PFSK-1 (cell line): Measurements from ENCODE around the gene ANOS1.

ENCODE experiments used
- FOXP2 ChIP-seq: optimal IDR thresholded peaks from 2 replicates; pipeline ENCODE3; 2011; ENCODE audit warnings: borderline replicate concordance, control low read depth, inconsistent platforms; ENCODE audit not compliant: insufficient read depth; ENCODE audit errors: extremely low read length, extremely low read depth
- POLR2AphosphoS5 ChIP-seq: IDR thresholded peaks from 2 replicates; pipeline ENCODE4 v1.6.1; 2012; ENCODE audit warnings: low read depth, mild to moderate bottlenecking, control low read depth, low read length, moderate library complexity
- SIN3A ChIP-seq: IDR thresholded peaks from 2 replicates; pipeline ENCODE4 v1.6.1; 2012; ENCODE audit warnings: mild to moderate bottlenecking, low read length, moderate library complexity, borderline replicate concordance; ENCODE audit not compliant: insufficient read depth
- TAF1 ChIP-seq: IDR thresholded peaks from 2 replicates; pipeline ENCODE4 v1.6.1; 2012; ENCODE audit warnings: low read length, control low read depth, borderline replicate concordance; ENCODE audit not compliant: insufficient read depth
- TF ChIP-seq, protein P1 (sequence below), 2 experiments: IDR thresholded peaks; 2 replicates each; pipeline versions ENCODE4 v1.6.1 to v1.8.0; 2011 to 2012; ENCODE audit warnings: low read depth in 2 of 2, low read length in 2 of 2, control low read depth in 1 of 2, inconsistent platforms in 1 of 2, mild to moderate bottlenecking in 1 of 2, moderate library complexity in 1 of 2; ENCODE audit not compliant: insufficient read depth in 1 of 2

ANOS1 gene

GRCh38 chrX:8689473-8689872 lies 42.5 kb downstream of the ANOS1 start:
- no peak for TF ChIP-seq TAF1
- TF ChIP-seq SIN3A: no peak
- TF ChIP-seq FOXP2: no peak
- TF ChIP-seq, protein P1, sequence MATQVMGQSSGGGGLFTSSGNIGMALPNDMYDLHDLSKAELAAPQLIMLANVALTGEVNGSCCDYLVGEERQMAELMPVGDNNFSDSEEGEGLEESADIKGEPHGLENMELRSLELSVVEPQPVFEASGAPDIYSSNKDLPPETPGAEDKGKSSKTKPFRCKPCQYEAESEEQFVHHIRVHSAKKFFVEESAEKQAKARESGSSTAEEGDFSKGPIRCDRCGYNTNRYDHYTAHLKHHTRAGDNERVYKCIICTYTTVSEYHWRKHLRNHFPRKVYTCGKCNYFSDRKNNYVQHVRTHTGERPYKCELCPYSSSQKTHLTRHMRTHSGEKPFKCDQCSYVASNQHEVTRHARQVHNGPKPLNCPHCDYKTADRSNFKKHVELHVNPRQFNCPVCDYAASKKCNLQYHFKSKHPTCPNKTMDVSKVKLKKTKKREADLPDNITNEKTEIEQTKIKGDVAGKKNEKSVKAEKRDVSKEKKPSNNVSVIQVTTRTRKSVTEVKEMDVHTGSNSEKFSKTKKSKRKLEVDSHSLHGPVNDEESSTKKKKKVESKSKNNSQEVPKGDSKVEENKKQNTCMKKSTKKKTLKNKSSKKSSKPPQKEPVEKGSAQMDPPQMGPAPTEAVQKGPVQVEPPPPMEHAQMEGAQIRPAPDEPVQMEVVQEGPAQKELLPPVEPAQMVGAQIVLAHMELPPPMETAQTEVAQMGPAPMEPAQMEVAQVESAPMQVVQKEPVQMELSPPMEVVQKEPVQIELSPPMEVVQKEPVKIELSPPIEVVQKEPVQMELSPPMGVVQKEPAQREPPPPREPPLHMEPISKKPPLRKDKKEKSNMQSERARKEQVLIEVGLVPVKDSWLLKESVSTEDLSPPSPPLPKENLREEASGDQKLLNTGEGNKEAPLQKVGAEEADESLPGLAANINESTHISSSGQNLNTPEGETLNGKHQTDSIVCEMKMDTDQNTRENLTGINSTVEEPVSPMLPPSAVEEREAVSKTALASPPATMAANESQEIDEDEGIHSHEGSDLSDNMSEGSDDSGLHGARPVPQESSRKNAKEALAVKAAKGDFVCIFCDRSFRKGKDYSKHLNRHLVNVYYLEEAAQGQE (IDR thresholded peaks at IDR 0.05; ENCODE audit: insufficient read depth in 1 of 2, low read depth in 2 of 2, low read length in 2 of 2): no peak
- no peak for TF ChIP-seq POLR2AphosphoS5

DNA sequence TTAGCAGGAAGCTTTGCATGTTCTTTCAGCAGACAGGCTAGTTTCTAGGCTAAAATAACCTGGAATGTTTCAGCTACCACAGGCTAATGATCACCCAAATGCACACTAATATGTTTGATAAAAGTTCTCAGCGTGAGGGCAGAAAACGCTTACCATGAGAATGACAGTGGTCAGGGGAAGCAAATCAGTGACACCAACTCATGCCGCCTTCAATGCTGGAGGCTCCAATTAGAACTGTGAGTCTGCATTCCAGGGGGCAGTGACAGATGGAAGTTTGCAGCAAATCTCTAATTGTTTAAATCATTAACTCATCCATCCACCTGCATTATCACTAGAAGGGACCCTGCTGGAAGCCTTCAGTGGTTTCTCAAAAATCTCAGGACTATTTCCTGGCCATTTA lies 43.2 kb downstream of the ANOS1 start:
- TF ChIP-seq SIN3A: no peak
- TF ChIP-seq FOXP2: no peak
- no peak for TF ChIP-seq POLR2AphosphoS5
- TF ChIP-seq TAF1: no peak
- TF ChIP-seq, protein P1 (IDR thresholded peaks at IDR 0.05; ENCODE audit: insufficient read depth in 1 of 2, low read depth in 2 of 2, low read length in 2 of 2): no peak

GRCh38 chrX:8684201-8684965 lies 47.6 kb downstream of the ANOS1 start:
- TF ChIP-seq, protein P1 (IDR thresholded peaks at IDR 0.05; ENCODE audit: insufficient read depth in 1 of 2, low read depth in 2 of 2, low read length in 2 of 2): no peak
- TF ChIP-seq FOXP2 (no peak), TAF1 (no peak), SIN3A (no peak), POLR2AphosphoS5 (no peak)

DNA sequence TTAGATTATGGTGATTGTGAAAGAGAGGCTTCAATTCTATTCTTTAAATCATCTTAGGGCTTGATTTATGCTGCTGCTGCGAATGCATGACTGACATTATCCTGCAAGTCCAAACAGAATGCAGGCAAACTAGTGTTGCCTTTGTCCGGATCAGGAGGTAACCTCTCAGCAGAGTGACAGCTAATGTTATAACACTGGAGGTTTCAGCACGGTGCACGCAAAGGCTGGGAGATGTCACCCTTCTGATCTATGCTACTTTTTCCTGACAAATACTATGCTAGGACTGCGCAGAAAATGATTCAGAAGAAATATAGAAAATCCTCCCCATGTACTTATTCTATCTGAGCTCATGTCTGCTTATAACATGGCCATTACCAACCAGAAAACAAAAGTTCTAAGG lies 48.2 kb downstream of the ANOS1 start:
- TF ChIP-seq FOXP2 (no peak), POLR2AphosphoS5 (no peak), TAF1 (no peak), SIN3A (no peak)
- TF ChIP-seq, protein P1 (IDR thresholded peaks at IDR 0.05; ENCODE audit: insufficient read depth in 1 of 2, low read depth in 2 of 2, low read length in 2 of 2): no peak

DNA sequence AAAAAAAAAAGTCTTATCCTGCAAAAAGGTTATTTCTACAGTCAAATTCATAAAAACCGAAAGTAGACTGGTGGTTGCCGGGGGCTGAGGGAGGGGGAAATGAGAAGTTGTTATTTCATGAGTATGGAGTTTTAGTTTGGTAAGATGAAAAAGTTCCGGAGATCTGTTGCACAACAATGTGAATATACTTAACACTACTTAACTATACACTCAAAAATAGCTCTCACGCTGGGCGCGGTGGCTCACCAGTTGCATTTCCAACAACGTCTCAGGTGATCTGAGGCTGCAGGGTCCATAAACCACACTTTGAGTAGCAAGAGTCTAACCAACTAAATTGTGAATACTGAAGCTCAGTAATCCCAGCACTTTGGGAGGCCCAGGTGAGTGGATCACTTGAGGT lies 52.4 kb downstream of the ANOS1 start:
- no peak for TF ChIP-seq SIN3A
- no peak for TF ChIP-seq TAF1
- no peak for TF ChIP-seq FOXP2
- TF ChIP-seq, protein P1 (IDR thresholded peaks at IDR 0.05; ENCODE audit: insufficient read depth in 1 of 2, low read depth in 2 of 2, low read length in 2 of 2): no peak
- no peak for TF ChIP-seq POLR2AphosphoS5
